ENCODE measurements around the gene RAB28.
"Not testable (repeated sequence)": the region's sequence is repeated elsewhere in the genome, so short reads cannot be mapped to it uniquely, and the experiment has no call there.

RAB28 gene

GRCh38 chr4:13406156-13406555 lies 78.0 kb downstream of the RAB28 start:
- not testable (repeated sequence) for DNase-seq; H3K4me1 Mint-ChIP-seq; H3K27ac Mint-ChIP-seq; H3K27me3 Mint-ChIP-seq; H3K4me3 Mint-ChIP-seq; ATAC-seq (replicated peaks); H3K9me3 Mint-ChIP-seq
- peaks cover 16 to 22% of the 10 kb centered on the region in 2 donors for H3K36me3 Mint-ChIP-seq

- Mint-ChIP-seq H3K27me3 (no peaks in the 10 kb centered on the region), H3K9me3 (no peaks in the 10 kb centered on the region), H3K4me3 (no peak overlapping the region), H3K4me1 (no peaks in the 10 kb centered on the region), H3K36me3 (peaks cover 13 to 15% of the 10 kb centered on the region in 2 donors), H3K27ac (no peak overlapping the region)
- ATAC-seq (replicated peaks) (no peak), DNase-seq (no peak)
These were observed 80.3 kb downstream of the RAB28 start for GRCh38 chr4:13403833-13404232.

GRCh38 chr4:13403326-13403725 lies 80.8 kb downstream of the RAB28 start:
- H3K27me3 Mint-ChIP-seq = no peaks in the 10 kb centered on the region
- no peaks in the 10 kb centered on the region for H3K9me3 Mint-ChIP-seq
- no peak overlapping the region for H3K4me3 Mint-ChIP-seq
- no peak for DNase-seq
- ATAC-seq (replicated peaks) = no peak
- no peak overlapping the region for H3K27ac Mint-ChIP-seq
- peaks cover 13 to 15% of the 10 kb centered on the region in 2 donors for H3K36me3 Mint-ChIP-seq
- H3K4me1 Mint-ChIP-seq = no peaks in the 10 kb centered on the region

GRCh38 chr4:13399257-13399656 lies 84.9 kb downstream of the RAB28 start:
- Mint-ChIP-seq H3K9me3 (no peaks in the 10 kb centered on the region), H3K4me1 (peaks cover 2 to 3% of the 10 kb centered on the region in 2 donors), H3K27ac (no peak overlapping the region), H3K36me3 (peaks cover 3 to 5% of the 10 kb centered on the region in 2 donors), H3K27me3 (no peaks in the 10 kb centered on the region), H3K4me3 (no peak overlapping the region)
- no peak for DNase-seq
- ATAC-seq (replicated peaks) = no peak

- Mint-ChIP-seq H3K27ac (no peak overlapping the region), H3K36me3 (peaks cover 8% of the 10 kb centered on the region in 2 donors), H3K9me3 (peaks cover 0 to 3% of the 10 kb centered on the region in 2 donors), H3K4me3 (no peak overlapping the region), H3K27me3 (no peaks in the 10 kb centered on the region), H3K4me1 (peaks cover 2 to 5% of the 10 kb centered on the region in 2 donors)
- DNase-seq (no peak), ATAC-seq (replicated peaks) (no peak)
These were observed 88.0 kb downstream of the RAB28 start for GRCh38 chr4:13396161-13396560.

GRCh38 chr4:13389901-13390300 lies 94.2 kb downstream of the RAB28 start:
- Mint-ChIP-seq H3K9me3 (peaks cover 11% of the 10 kb centered on the region in 2 donors), H3K36me3 (peaks cover 19 to 32% of the 10 kb centered on the region in 2 donors), H3K4me1 (peaks cover 19 to 40% of the 10 kb centered on the region in 2 donors)
- not testable (repeated sequence) for DNase-seq; H3K4me3 Mint-ChIP-seq; H3K27ac Mint-ChIP-seq; ATAC-seq (replicated peaks); H3K27me3 Mint-ChIP-seq

- H3K9me3 Mint-ChIP-seq = peaks cover 11% of the 10 kb centered on the region in 2 donors
- no peaks in the 10 kb centered on the region for H3K27me3 Mint-ChIP-seq
- peaks cover 22 to 35% of the 10 kb centered on the region in 2 donors for H3K36me3 Mint-ChIP-seq
- H3K4me1 Mint-ChIP-seq = peaks cover 17 to 36% of the 10 kb centered on the region in 2 donors
- no peak overlapping the region for H3K27ac Mint-ChIP-seq
- no peak overlapping the region for H3K4me3 Mint-ChIP-seq
- no peak for DNase-seq
- peak; percentile 68 to 73 for ATAC-seq (replicated peaks)
These were observed 97.6 kb downstream of the RAB28 start for GRCh38 chr4:13386405-13387107.

GRCh38 chr4:13384055-13384454 lies 100.1 kb downstream of the RAB28 start:
- H3K36me3 Mint-ChIP-seq = peaks cover 14 to 26% of the 10 kb centered on the region in 2 donors
- H3K4me3 Mint-ChIP-seq = no peak overlapping the region
- DNase-seq = no peak
- peaks cover 10 to 22% of the 10 kb centered on the region in 2 donors for H3K4me1 Mint-ChIP-seq
- H3K9me3 Mint-ChIP-seq = peaks cover 8 to 11% of the 10 kb centered on the region in 2 donors
- no peaks in the 10 kb centered on the region for H3K27me3 Mint-ChIP-seq
- no peak overlapping the region for H3K27ac Mint-ChIP-seq
- no peak for ATAC-seq (replicated peaks)

- Mint-ChIP-seq H3K4me1 (no peaks in the 10 kb centered on the region), H3K4me3 (no peak overlapping the region), H3K9me3 (peaks cover 0 to 2% of the 10 kb centered on the region in 2 donors), H3K36me3 (peaks cover 11 to 20% of the 10 kb centered on the region in 2 donors), H3K27ac (no peak overlapping the region), H3K27me3 (no peaks in the 10 kb centered on the region)
- ATAC-seq (replicated peaks) = peak; percentile 91 to 97
- DNase-seq = no peak
These were observed 105.0 kb downstream of the RAB28 start for GRCh38 chr4:13378973-13379759.

GRCh38 chr4:13371048-13371447 lies 113.1 kb downstream of the RAB28 start:
- ATAC-seq (replicated peaks) = no peak

GRCh38 chr4:13368217-13368616 lies 115.9 kb downstream of the RAB28 start:
- H3K4me3 Mint-ChIP-seq = no peak overlapping the region
- H3K27ac Mint-ChIP-seq = no peak overlapping the region
- H3K4me1 Mint-ChIP-seq = no peaks in the 10 kb centered on the region
- DNase-seq = no peak
- H3K27me3 Mint-ChIP-seq = no peaks in the 10 kb centered on the region
- no peaks in the 10 kb centered on the region for H3K9me3 Mint-ChIP-seq
- peaks cover 16 to 33% of the 10 kb centered on the region in 2 donors for H3K36me3 Mint-ChIP-seq
- ATAC-seq (replicated peaks) = no peak

More at GRCh38 chr4:13371048-13371447, 113.1 kb downstream of the RAB28 start:
- no peak for DNase-seq
- Mint-ChIP-seq H3K36me3 (peaks cover 15 to 34% of the 10 kb centered on the region in 2 donors), H3K9me3 (no peaks in the 10 kb centered on the region), H3K27ac (no peak overlapping the region), H3K4me3 (no peak overlapping the region), H3K4me1 (no peaks in the 10 kb centered on the region), H3K27me3 (no peaks in the 10 kb centered on the region)

GRCh38 chr4:13367691-13368090 lies 116.4 kb downstream of the RAB28 start:
- Mint-ChIP-seq H3K27ac (no peak overlapping the region), H3K36me3 (peaks cover 16 to 33% of the 10 kb centered on the region in 2 donors), H3K4me3 (no peak overlapping the region), H3K27me3 (no peaks in the 10 kb centered on the region), H3K9me3 (no peaks in the 10 kb centered on the region), H3K4me1 (no peaks in the 10 kb centered on the region)
- no peak for ATAC-seq (replicated peaks)
- DNase-seq = no peak

- H3K9me3 Mint-ChIP-seq = no peaks in the 10 kb centered on the region
- ATAC-seq (replicated peaks) (no peak), DNase-seq (no peak)
- no peak overlapping the region for H3K4me3 Mint-ChIP-seq
- no peaks in the 10 kb centered on the region for H3K4me1 Mint-ChIP-seq
- peaks cover 16 to 32% of the 10 kb centered on the region in 2 donors for H3K36me3 Mint-ChIP-seq
- H3K27ac Mint-ChIP-seq = no peak overlapping the region
- H3K27me3 Mint-ChIP-seq = no peaks in the 10 kb centered on the region
These were observed 116.9 kb downstream of the RAB28 start for GRCh38 chr4:13367244-13367643.

GRCh38 chr4:13365195-13365594 lies 118.9 kb downstream of the RAB28 start:
- H3K36me3 Mint-ChIP-seq = peaks cover 18 to 35% of the 10 kb centered on the region in 2 donors
- no peak overlapping the region for H3K27ac Mint-ChIP-seq
- DNase-seq (no peak), ATAC-seq (replicated peaks) (no peak)
- H3K9me3 Mint-ChIP-seq = no peaks in the 10 kb centered on the region
- no peak overlapping the region for H3K4me3 Mint-ChIP-seq
- no peaks in the 10 kb centered on the region for H3K4me1 Mint-ChIP-seq
- no peaks in the 10 kb centered on the region for H3K27me3 Mint-ChIP-seq

GRCh38 chr4:13364653-13365052 lies 119.5 kb downstream of the RAB28 start:
- peaks cover 23 to 41% of the 10 kb centered on the region in 2 donors for H3K36me3 Mint-ChIP-seq
- ATAC-seq (replicated peaks) = no peak
- no peak overlapping the region for H3K4me3 Mint-ChIP-seq
- no peaks in the 10 kb centered on the region for H3K4me1 Mint-ChIP-seq
- no peak overlapping the region for H3K27ac Mint-ChIP-seq
- no peak for DNase-seq
- H3K9me3 Mint-ChIP-seq = no peaks in the 10 kb centered on the region
- no peaks in the 10 kb centered on the region for H3K27me3 Mint-ChIP-seq
